ENCODE results near the gene RPL35A. TPM values are rescaled to one million over a fixed set of nuclear protein-coding genes. Genes with fewer than 3 reads are reported as not detected.

The RPL35A gene
- polyA plus RNA-seq, 2 of the 4 experiments (the other 2 are of a cell fraction) = 930 to 1,060 TPM

DNA sequence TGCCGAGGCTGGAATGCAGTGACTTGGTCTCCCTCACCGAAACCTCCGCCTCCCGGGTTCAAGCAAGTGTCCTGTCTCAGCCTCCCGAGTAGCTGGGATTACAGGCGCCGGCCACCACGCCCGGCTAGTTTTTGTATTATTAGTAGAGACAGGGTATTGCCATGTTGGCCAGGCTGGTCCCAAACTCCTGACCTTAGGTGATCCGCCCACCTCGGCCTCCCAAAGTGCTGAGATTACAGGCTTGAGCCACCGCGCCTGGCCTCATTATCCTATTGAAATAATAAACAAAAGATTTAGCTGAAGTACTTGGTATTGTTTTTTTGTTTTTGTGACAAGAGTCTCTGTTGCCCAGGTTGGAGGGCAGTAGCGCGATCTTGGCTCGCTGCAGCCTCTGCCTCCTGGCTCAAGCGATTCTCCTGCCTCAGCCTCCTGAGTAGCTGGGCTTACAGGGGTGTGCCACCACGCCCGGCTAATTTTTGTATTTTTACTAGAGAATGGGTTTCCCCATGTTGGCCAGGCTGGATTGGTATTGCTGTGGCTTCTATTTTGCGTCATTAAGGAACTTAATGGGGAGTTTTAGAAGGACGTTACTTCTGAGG is 1.5 kb downstream of the RPL35A start:
- ATAC-seq = no peak
- Histone ChIP-seq H3K4me3 (peak overlapping the region; percentile 86), H3K9me3 (no peaks in the 10 kb centered on the region), H3K27ac (peak overlapping the region; percentile 88 to 96), H3K4me1 (peaks cover 31% of the 10 kb centered on the region), H3K4me2 (peak overlapping the region; percentile 84)
- no peak for FAIRE-seq
- no peak for DNase-seq (ENCODE audit: low read depth in 1 of 2, low spot score in 1 of 2)
- CTCF ChIA-PET = no interaction called here
- POLR2A ChIA-PET = no interaction called here
- no peak for TF ChIP-seq POLR2A (IDR thresholded peaks at IDR 0.05; ENCODE audit: low read length)
- no peak for TF ChIP-seq ELK1 (IDR thresholded peaks at IDR 0.05; ENCODE audit: low read depth, low read length)
- TF ChIP-seq PHF8 (IDR thresholded peaks at IDR 0.05; ENCODE audit: borderline replicate concordance, low read depth) = no peak
- no peak for TF ChIP-seq REST (IDR thresholded peaks at IDR 0.05)
- TF ChIP-seq FOXS1 (CRISPR knock-in tag; IDR thresholded peaks at IDR 0.05) = no peak
- no peak for TF ChIP-seq ZFP36 (IDR thresholded peaks at IDR 0.05; ENCODE audit: borderline replicate concordance, partially characterized antibody)
- no peak for TF ChIP-seq KDM5A (IDR thresholded peaks at IDR 0.05)
- TF ChIP-seq, protein P1, sequence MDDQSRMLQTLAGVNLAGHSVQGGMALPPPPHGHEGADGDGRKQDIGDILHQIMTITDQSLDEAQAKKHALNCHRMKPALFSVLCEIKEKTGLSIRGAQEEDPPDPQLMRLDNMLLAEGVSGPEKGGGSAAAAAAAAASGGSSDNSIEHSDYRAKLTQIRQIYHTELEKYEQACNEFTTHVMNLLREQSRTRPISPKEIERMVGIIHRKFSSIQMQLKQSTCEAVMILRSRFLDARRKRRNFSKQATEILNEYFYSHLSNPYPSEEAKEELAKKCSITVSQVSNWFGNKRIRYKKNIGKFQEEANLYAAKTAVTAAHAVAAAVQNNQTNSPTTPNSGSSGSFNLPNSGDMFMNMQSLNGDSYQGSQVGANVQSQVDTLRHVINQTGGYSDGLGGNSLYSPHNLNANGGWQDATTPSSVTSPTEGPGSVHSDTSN (IDR thresholded peaks at IDR 0.05) = no peak
- TF ChIP-seq RNF2 (IDR thresholded peaks at IDR 0.05; ENCODE audit: borderline replicate concordance, low read depth) = no peak
- TF ChIP-seq ZSCAN20 (CRISPR knock-in tag; IDR thresholded peaks at IDR 0.05) = no peak
- no peak for TF ChIP-seq SMC3 (IDR thresholded peaks at IDR 0.05)
- no peak for TF ChIP-seq BCL3 (IDR thresholded peaks at IDR 0.05)
- no peak for TF ChIP-seq HDAC2 (IDR thresholded peaks at IDR 0.05)
- TF ChIP-seq RAD21 (conservative IDR thresholded peaks at IDR 0.05 in 1 of 2, IDR thresholded peaks at IDR 0.05 in 1 of 2) = no peak
- TF ChIP-seq FOSB (CRISPR knock-in tag; IDR thresholded peaks at IDR 0.05) = no peak
- 55% methylated on average over 17 of the region's 21 CpGs for WGBS (ENCODE audit: missing lambda C conversion rate)

DNA sequence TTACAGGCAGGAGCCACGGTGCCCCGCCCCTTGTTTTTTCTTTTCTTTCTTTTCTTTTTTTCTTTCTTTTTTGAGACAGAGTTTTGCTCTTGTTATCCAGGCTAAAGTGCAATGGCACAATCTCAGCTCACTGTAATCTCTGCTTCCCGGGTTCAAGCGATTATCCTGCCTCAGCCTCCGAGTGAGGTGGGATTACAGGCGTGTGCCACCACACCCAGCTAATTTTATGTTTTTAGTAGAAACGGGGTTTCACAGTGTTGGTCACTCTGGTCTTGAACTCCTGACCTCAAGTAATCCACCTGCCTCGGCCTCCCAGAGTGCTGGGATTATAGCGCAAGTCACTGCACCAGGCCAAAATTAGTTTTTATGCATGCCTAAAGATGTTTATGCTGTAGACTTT is 2.5 kb downstream of the RPL35A start:
- ChIA-PET CTCF (no interaction called here), POLR2A (no interaction called here)
- Histone ChIP-seq H3K4me2 (peak overlapping the region; percentile 84), H3K4me3 (no peak overlapping the region), H3K4me1 (peaks cover 31% of the 10 kb centered on the region), H3K27ac (no peak overlapping the region), H3K9me3 (no peaks in the 10 kb centered on the region)
- FAIRE-seq (no peak), ATAC-seq (no peak), DNase-seq (ENCODE audit: low read depth in 1 of 2, low spot score in 1 of 2) (no peak)
- 84% methylated on average over 9 of the region's 9 CpGs for WGBS (ENCODE audit: missing lambda C conversion rate)
- TF ChIP-seq TFCP2L1 (CRISPR knock-in tag; IDR thresholded peaks at IDR 0.05) (no peak), POLR2A (IDR thresholded peaks at IDR 0.05; ENCODE audit: low read length) (no peak), ZFP36 (IDR thresholded peaks at IDR 0.05; ENCODE audit: borderline replicate concordance, partially characterized antibody) (no peak), JUN (IDR thresholded peaks at IDR 0.05) (no peak), HOXB13 (CRISPR knock-in tag; IDR thresholded peaks at IDR 0.05; ENCODE audit: low read depth) (no peak), ZNF302 (CRISPR knock-in tag; IDR thresholded peaks at IDR 0.05) (no peak), ESRRA (IDR thresholded peaks at IDR 0.05; ENCODE audit: borderline replicate concordance, low read length) (no peak), TP53 (CRISPR knock-in tag; IDR thresholded peaks at IDR 0.05) (no peak), ELK1 (IDR thresholded peaks at IDR 0.05; ENCODE audit: low read depth, low read length) (no peak), HES2 (IDR thresholded peaks at IDR 0.05) (no peak)
- TF ChIP-seq, protein P2, sequence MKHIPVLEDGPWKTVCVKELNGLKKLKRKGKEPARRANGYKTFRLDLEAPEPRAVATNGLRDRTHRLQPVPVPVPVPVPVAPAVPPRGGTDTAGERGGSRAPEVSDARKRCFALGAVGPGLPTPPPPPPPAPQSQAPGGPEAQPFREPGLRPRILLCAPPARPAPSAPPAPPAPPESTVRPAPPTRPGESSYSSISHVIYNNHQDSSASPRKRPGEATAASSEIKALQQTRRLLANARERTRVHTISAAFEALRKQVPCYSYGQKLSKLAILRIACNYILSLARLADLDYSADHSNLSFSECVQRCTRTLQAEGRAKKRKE (CRISPR knock-in tag; IDR thresholded peaks at IDR 0.05; ENCODE audit: low read depth) = no peak
- TF ChIP-seq, protein P3, sequence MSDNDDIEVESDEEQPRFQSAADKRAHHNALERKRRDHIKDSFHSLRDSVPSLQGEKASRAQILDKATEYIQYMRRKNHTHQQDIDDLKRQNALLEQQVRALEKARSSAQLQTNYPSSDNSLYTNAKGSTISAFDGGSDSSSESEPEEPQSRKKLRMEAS (IDR thresholded peaks at IDR 0.05) = no peak
- TF ChIP-seq, protein P4, sequence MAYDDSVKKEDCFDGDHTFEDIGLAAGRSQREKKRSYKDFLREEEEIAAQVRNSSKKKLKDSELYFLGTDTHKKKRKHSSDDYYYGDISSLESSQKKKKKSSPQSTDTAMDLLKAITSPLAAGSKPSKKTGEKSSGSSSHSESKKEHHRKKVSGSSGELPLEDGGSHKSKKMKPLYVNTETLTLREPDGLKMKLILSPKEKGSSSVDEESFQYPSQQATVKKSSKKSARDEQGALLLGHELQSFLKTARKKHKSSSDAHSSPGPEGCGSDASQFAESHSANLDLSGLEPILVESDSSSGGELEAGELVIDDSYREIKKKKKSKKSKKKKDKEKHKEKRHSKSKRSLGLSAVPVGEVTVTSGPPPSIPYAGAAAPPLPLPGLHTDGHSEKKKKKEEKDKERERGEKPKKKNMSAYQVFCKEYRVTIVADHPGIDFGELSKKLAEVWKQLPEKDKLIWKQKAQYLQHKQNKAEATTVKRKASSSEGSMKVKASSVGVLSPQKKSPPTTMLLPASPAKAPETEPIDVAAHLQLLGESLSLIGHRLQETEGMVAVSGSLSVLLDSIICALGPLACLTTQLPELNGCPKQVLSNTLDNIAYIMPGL (CRISPR knock-in tag; IDR thresholded peaks at IDR 0.05; ENCODE audit: borderline replicate concordance) = no peak
